Pons (tissue), 1 donor: Measurements from ENCODE around the gene TOMM34.

ENCODE experiments used
- DNase-seq: peaks from one replicate; pipeline ENCODE4 v3.0.0-alpha.2; 2016; ENCODE audit warnings: low spot score

Gene TOMM34

DNA sequence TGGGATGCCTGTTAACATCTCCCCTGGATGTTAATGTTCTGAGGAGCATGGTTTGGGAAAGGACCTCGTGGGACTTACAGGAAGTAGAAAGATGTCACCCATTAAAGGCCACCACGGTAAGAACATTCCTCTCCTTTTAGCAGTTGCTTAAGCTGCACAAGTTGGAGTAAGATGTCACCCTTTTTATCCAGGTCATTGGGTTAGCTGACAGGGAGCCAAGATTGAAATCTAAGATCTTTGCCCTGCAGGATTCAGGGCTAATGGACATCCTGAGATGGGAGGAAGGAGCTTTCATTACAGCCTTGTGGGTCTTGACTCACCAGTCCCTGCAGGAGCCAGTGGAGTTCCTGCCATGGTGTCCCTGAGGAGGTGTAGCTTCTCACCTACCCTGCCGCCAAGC, 28.3 kb downstream of the TOMM34 start:
- no peak for DNase-seq

DNA sequence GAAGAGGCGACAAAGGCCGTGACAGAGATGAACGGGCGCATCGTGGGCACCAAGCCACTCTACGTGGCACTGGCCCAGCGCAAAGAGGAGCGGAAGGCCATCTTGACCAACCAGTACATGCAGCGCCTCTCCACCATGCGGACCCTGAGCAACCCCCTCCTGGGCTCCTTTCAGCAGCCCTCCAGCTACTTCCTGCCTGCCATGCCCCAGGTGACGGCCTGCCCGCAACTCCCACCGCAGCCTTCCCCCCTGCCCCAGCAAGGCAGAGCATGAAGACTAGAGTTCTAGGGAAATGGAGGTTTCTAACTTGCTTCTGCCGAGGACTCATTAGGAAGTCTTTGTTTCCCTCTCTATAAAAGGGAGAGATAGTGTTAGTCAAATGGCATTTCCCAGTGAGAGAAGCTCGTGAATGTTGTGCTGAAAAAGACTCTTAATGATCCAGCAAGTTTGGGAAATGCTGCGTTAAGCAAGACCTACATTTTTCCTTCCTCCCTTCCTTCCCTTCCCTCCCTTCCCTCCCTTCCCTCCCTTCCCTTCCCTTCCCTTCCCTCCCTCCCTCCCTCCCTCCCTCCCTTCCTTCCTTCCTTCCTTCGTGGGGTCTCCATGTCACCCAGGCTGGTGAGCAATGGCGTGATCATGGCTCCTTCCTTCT, 29.6 kb downstream of the TOMM34 start:
- DNase-seq, result no peak

DNA sequence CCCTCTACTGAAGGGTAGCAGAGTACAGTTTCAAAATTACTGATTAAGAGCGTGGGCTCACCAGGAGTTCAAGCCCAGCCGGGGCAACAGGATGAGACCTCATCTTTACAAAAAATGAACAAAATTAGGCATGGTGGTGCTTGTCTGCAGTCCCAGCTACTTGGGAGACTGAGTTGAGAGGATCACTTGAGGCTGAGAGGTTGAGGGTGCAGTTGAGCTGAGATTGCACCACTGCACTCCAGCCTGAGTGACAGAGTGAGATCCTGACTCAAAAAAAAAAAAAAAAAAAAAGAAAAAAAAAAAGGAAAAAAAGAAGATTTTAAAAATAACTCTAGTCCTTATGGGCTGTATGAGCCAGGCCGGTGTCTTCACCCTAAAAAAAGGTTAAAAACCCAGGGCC, 31.6 kb downstream of the TOMM34 start:
- DNase-seq, result no peak

DNA sequence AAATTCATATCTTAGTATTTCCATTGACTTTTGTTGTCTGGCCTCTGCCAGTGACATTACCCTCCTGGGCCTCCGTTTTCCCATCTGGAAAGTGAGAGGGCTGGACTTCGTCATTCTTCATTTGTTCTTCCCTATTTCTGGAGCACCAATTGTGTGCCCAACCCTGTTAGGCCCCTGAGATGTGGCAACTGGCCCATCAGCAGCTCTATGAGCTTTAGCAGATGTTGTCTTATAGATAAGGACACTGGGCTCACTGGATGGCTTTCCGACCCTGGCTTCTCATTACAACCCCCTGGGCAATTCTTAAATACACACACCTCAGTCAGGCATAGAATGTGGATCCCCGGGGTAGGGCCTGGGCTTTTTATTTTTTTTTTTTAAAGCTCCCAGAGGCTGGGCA, 35.7 kb downstream of the TOMM34 start:
- no peak for DNase-seq

DNA sequence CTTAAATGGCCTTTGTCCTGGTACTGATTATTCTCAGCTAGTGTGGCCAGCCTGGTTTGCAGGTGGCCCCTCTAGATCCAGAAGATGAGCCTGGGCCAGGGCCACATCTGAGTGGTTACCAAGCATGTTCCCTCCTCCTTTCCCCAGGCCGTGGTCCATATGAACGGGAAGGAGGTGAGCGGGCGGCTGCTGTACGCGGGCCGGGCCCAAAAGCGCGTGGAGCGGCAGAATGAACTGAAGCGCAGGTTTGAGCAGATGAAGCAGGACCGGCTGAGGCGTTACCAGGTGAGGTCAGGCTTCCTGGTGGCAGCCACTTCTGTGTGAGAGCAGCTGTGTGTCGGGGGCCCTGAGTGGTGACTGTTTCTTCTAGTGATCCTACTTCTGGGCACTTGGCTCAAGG, 38.8 kb downstream of the TOMM34 start:
- DNase-seq, result no peak

DNA sequence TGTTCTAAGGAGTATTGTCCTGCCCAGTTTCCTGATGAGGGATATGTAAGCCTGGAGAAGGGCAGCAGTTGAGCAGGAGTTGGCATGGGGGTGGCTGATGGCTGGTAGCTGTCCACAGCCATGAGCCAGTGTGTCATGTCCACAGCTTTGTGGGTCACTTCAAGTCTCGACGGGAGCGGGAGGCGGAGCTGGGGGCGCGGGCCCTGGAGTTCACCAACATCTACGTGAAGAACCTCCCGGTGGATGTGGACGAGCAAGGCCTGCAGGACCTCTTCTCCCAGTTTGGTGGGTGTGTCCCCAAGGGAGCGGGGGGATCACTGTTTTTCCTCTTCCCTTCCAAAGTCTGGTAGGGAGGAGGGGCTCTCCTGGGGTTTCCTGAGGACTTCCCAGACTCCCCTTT, 41.4 kb downstream of the TOMM34 start:
- DNase-seq, result no peak

DNA sequence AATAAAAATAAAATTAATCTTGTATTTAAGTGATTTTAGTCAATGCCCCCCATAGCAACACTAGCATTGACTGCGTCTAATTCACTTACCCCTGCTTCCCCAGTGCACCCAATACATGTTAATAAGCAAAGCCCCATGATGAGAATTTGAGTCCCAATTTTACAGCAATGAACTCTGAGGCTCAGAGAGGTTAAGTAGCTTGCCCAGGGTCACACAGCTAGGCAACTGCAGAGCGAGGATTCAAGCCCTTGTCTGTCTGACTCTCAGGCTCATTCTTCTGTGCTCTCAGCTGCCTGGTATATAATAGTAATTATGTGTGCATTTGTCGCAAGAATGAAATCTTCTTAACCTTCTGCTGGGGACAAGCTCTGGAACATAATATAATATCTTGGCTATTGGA, 41.9 kb downstream of the TOMM34 start:
- DNase-seq, result no peak

DNA sequence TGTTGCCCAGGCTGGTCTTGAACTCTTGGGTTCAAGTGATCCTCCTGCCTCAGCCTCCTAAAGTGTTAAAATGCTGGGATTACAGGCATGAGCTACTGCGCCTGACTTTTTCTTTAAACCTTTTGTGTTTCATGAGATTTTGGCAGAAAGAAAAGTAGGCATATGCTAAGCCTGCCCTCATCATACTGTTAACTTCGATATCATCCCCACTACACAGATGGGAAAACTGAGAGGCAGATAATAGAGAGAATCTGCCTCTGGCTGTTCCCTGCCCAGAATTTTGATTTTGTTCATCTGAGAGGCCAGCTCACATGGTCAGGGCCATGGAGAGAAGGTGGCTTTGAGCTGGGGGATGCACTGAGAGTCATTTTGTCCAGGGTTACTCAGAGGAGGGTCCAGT, 42.8 kb downstream of the TOMM34 start:
- no peak for DNase-seq

DNA sequence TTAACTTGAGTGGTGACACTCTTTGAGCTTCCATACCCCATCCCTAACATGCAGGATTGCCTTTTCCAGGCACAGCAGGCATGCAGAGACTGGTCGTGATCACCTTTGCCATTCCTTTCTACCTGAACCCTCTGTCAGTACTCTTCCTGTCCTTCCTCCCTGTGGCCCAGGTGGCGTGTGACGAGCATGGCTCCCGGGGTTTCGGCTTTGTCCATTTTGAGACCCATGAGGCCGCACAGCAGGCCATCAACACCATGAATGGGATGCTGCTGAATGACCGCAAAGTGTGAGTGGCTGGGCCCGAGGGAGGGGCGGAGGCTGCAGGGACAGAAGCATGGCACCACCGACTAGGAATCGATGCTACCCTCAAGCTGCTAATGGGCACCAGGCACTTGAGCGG, 43.6 kb downstream of the TOMM34 start:
- no peak for DNase-seq

DNA sequence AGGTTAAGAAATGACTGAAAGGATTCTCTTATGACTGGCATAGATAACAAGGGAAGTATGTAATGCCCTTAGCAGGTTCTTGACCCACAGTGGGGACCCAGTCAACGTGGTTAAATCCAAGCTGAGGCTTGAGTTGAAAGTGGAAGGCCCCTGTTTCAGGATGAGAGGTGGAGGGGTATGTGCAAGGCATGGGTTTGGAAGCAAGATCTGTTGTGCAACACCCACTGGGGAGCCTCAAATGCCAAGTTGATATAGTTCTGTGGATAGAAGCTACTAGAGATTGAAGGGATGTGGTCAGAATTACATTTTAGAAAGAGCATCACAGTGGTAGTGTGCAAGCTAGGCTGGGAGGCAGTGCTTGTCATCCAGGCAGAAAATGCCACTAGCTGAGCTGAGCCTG, 45.3 kb downstream of the TOMM34 start:
- DNase-seq, result no peak

DNA sequence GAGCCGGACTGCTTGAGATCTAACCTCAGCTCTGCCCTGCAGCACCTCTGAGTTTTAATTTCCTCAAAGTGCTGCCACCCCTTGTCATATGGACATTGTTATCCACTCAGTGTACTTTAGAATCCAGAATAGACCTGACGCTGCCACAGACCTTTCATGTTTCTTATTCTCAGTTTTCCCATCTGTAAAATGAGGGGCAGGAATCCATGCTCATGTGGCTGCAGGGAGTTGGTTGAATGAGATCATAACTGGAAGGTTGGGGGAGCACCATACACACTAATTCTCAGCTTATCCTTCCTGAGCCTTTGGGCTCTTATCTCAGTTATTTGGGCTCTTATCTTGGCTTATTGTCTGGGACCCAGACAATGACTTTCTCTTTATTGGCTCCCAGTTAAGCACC, 48.0 kb downstream of the TOMM34 start:
- DNase-seq, result no peak

DNA sequence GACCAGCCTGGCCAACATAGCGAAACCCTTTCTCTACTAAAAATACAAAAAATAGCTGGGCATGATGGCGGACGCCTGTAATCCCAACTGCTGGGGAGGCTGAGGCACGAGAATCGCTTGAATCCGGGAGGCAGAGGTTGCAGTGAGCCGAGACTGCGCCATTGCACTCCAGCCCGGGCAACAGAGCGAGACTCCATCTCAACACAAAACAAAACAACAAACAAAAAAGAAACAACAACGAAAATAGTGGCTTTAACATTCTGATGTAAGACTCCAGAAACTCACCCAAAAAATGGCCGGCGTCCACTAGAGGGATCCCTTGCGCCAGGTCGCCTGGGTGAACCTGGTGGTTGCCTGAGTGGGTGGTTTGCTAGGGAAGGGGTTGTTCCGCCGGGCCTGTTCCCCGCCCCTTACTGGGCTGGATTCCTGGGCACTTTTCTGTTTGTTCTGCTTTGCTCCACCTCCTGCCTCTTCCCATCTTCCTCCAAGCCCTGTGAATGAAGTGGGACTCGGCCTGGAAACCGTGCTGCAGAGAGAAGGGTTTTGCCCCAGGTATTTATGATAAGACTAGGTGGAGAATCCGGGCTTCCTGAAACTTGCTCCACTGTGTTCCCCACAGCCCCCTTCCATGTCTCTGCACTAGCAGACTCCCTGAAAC, 48.8 kb downstream of the TOMM34 start:
- DNase-seq, result no peak

DNA sequence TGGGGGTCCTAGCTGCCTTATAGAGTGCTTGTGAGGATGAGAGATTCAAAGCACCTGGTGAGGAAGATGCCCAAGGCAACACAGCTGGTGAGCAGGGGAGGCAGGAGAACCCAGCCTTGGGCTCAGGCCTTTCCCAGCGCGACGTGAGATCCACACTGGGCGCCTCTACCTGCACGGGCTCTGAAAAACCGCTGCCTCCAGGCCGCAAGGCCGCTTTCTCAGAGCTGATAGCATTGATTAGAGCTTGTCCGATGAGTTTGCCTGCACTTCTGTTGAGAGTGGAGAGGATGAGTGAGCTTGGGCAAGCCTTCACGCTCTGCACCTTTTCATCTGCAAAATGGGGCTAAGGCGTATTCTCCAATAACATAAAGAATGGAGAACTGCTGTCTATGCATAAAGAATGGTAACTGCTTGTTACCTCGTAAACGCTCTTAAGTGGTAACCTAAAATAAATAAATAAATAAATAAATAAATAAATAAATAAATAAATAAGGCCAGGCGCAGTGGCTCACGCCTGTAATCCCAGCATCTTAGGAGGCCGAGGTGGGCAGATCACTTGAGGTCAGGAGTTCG, 49.4 kb downstream of the TOMM34 start:
- DNase-seq, result no peak

DNA sequence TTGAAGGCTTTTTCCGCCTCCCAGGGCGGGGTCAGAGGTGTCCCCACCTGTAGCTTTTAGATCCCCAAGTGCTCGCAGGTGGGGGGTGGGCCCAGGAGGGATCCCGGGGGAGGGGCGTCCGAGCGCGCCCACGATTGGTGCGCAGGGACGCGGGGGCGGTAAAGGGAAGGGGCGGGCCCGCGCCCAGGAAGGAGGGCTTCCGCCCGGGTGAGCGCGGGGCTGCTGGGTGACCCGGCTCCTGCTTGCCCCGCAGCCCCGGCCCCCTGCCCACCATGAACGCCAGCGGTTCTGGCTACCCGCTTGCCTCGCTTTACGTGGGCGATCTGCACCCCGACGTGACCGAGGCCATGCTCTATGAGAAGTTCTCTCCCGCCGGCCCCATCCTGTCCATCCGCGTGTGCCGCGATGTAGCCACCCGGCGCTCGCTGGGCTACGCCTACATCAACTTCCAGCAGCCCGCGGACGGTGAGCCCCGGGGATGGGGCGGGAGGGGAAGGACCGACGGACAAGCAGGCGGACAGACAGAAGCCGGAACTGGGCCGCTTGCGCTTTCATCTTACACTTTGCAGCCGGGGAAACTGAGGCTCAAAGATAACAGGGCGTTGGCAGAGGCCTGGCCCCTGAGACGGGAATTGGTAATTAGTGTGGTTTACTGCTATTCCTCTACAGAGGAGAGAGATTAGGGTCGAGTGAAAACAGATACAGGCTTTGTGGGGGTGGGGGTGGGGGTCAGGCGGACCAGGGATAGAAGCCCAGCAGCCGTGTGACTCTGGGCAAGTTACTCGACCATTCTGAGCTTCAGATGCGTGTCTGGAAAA, 50.1 kb downstream of the TOMM34 start, which contains the start of gene PABPC1L:
PABPC1L (plus strand) TSS at position 189 of the 818 bp plus-strand sequence; CDS start at position 273, 84 bp downstream.
- DNase-seq, result no peak

DNA sequence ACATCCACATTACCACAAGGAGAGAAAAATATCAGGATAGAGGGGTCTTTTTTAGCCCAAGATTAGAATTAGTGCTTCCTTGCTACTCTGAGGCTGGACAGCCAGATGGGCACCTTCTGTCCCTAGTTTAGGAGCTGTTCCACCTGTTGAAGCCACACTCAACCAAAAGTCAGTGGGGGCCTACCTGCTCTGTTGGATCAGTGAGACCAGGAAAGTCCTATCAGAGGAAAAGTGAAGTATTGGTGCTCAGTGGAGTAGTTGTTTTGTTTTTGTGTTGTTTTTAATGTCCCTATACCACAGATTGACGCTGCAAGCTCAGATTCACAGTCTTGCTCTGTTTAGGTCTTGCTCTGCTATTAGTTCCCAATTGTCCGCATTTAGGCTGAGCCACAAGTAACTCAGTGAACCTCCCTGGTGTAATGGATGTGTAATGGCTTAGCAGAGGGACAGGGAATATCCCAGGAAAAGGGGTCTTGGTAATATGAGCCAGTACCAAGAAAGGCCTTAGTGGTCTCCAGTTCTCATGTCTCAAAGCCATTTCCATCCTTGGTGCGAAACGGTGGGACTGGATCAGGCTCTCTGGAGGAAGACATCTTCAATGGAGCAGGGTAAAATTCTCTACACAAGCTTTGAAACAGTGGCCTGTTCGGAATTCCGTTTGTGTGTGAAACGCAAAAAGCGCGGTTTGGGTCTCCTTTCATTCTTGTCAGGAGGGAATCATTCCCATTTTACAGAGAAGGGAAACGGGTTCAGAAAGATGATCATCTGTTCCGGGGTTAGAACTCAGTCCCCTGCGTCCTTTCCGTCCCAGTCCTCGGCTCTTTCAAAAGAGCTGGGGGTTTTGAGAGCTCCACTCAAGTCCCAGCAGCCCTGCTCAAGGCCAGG, 51.0 kb downstream of the TOMM34 start:
- no peak for DNase-seq

DNA sequence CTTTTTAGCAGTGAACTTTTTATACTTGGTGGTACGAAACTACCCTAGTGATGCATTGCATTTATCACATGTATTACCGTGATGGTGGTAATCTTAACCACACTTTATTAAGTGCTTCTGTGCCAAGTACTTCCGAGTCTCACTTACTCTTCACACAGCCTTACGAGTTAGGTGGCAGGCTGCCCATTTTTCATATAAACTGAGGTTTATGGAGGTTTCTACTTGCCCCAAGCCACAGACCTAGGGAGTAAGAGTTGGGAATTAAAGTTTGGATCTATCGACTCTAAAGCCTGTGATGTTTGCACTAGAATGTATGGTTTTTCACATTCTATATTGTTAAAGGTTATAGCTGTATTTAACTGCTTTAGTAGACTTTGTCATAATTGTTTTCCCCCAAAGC, 55.8 kb downstream of the TOMM34 start:
- no peak for DNase-seq

DNA sequence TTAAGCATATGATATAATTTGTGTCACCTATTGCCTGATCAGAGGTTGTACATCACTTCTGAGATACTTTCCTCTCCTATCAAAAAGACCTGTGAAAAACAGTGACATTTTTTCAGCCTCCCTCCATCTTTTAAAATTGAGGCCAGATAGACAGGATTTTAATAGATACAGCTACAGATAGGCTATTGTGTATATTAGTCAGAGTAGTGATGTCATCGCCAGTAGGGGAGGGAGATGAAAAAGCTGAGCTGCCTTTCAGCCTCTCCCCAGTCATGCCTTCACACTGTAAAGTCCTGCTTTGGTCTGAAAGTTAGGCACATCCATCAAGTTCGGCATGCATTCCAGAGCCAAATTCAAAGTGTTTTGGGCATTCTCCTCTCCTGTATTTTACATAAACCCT, 58.2 kb downstream of the TOMM34 start:
- DNase-seq, result peak; percentile 85

DNA sequence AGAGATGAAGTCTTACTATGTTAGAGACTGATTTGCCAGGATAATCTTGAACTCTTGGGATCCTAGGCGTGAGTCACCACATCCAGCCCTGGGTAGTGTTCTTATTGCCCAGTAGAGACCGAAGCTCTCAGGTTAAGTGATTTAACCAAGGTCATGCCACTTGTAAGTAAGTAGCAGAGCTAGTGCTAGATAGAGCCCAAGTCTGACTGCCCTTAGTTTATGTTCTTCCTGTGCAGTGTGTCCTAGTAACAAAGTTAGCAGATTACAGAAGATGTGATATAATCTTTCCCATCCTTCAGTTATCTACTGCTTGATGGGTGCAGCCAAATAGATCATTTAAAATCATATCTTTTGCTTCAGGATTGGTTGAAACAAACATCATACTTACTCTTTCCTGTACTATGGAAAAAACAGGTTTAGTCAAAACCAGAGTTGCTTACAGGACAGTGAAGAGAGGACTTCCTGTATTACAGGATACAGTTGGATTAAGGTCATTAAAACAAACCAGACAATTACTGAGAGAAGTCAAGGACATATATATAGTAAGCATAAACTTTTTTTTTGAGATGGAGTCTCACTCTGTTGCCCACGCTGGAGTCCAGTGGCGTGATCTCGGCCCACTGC, 59.9 kb downstream of the TOMM34 start:
- DNase-seq, result no peak

DNA sequence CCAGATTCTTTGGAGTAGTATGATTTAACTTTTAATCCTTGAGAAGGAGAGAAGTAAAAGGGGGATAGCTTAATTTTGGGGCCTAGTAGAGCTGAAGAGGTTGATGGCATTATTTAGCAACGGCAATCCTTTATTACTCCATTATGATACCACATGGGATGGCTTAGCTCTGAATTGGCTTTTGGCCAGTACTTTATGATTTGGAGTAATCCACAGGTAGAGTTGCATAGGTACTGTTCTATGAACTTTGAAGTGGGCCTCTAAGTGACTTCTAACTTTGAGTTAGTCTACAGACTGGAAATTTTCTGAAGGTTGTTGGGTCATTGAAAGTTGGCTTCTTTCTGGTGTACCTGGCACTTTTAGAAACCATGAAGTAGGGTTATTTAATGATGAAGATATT, 63.1 kb downstream of the TOMM34 start:
- DNase-seq, result no peak

DNA sequence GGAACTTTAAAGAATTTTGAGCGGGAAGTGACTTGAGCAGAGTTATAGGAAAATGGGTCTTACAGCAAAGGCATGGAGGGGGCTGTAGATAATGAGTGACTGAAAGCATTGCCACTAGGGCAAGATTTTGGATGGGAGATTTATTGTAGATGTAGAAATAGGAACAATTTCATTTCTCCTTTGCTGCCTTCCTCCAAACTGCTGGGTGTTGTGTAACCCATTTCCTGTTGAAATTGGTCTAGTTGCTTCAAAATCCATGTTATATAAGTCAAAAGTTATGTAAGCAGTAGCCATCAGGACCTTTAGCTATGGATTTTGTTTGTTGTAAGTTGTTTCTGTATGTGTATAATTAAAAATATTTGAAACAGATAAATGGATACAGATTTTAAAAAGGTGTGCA, 63.6 kb downstream of the TOMM34 start:
- DNase-seq, result peak; percentile 52

DNA sequence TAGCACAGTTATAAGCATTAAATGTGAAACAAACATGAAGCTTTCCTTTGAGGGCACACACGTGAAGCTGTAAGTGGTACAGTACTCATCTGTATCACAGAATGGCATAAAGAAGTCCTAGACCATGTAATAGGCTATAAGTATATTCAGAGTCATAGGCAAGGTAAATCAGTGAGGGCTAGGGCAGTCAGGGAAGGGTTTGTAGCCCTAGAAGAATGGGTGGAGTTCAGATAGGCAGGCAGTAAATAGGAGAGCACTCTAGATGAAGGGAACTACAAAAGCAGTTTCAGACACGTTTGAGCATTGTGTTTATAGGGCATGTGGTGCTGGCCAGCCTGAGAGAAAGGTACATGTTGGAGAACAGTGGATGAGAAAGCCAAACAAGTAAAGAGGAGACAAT, 65.2 kb downstream of the TOMM34 start:
- DNase-seq, result no peak
